H1 (cell line): ENCODE measurements around the gene TIMM23. TPM values are rescaled to one million over a fixed set of nuclear protein-coding genes. Genes with fewer than 3 reads are reported as not detected.

Experiments
- BACH1 ChIP-seq: IDR thresholded peaks from 2 replicates; pipeline ENCODE4 v1.6.1; 2012; ENCODE audit warnings: low read length, improper control_type of control experiment
- BRCA1 ChIP-seq: IDR thresholded peaks from 2 replicates; pipeline ENCODE4 v1.6.1; 2012; ENCODE audit warnings: low read depth, low read length, improper control_type of control experiment
- CTCF ChIP-seq, 3 experiments: IDR thresholded peaks; 1 replicate in 2 of 3; 2 replicates in 1 of 3; pipeline versions ENCODE4 v1.5.1 to v1.6.1; 2011; ENCODE audit warnings: low read length in 3 of 3, mild to moderate bottlenecking in 3 of 3, inconsistent platforms in 2 of 3, low read depth in 1 of 3, moderate library complexity in 1 of 3; ENCODE audit not compliant: insufficient read depth in 1 of 3; ENCODE audit errors: control extremely low read depth in 1 of 3
- JUN ChIP-seq: IDR thresholded peaks from 2 replicates; pipeline ENCODE4 v1.6.1; 2011; ENCODE audit warnings: low read depth, mild to moderate bottlenecking, improper control_type of control experiment, low read length
- TBP ChIP-seq: IDR thresholded peaks from 2 replicates; pipeline ENCODE4 v1.6.1; 2011; ENCODE audit warnings: low read depth, low read length, improper control_type of control experiment
- TEAD4 ChIP-seq: IDR thresholded peaks from 2 replicates; pipeline ENCODE4 v1.6.1; 2012; ENCODE audit warnings: low read depth, low read length, inconsistent platforms, mixed read lengths
- polyA plus RNA-seq, 7 experiments: library from polyadenylated mRNA; depleted of rRNA in 3 of 7; stranded (reverse) in 5 of 7; unstranded in 2 of 7; fragments of >200 nt in 5 of 7; fragments of 200-250 nt in 2 of 7; gene quantifications; 1 replicate in 5 of 7; 2 replicates in 1 of 7; 4 replicates in 1 of 7; pipeline versions ENCODE4 v1.2.1 to v1.2.3, GENCODE V29; 2011 to 2013; ENCODE audit warnings: missing spikeins in 2 of 7, mixed read lengths in 2 of 7
- total RNA-seq: library from RNA; stranded (reverse); fragmentation: NEBNext Ultra II Directional; extraction: Animal tissue kit (Norgen Biotek cat#: 25700); gene quantifications from 2 replicates; pipeline ENCODE4 v1.2.1, GENCODE V29; 2021

The TIMM23 gene
- total and polyA plus RNA-seq, 2 of the 8 experiments (the other 6 are each of a cell fraction or from before 2014, with no cell fraction given): 101 to 130 TPM

GRCh38 chr10:46037107-46037825 is 65.0 kb downstream of the TIMM23 start (continued):
- no peak for TF ChIP-seq CTCF (IDR thresholded peaks at IDR 0.05; ENCODE audit: control extremely low read depth in 1 of 3, insufficient read depth in 1 of 3, low read depth in 1 of 3, low read length in 3 of 3)
- TF ChIP-seq BACH1: no peak
- no peak for TF ChIP-seq TBP
- TF ChIP-seq BRCA1: no peak
- no peak for TF ChIP-seq JUN
- no peak for TF ChIP-seq TEAD4
- TF ChIP-seq, all 59 proteins: peak for 0
